ENCODE results near the gene MEGF10.

Gene MEGF10

DNA sequence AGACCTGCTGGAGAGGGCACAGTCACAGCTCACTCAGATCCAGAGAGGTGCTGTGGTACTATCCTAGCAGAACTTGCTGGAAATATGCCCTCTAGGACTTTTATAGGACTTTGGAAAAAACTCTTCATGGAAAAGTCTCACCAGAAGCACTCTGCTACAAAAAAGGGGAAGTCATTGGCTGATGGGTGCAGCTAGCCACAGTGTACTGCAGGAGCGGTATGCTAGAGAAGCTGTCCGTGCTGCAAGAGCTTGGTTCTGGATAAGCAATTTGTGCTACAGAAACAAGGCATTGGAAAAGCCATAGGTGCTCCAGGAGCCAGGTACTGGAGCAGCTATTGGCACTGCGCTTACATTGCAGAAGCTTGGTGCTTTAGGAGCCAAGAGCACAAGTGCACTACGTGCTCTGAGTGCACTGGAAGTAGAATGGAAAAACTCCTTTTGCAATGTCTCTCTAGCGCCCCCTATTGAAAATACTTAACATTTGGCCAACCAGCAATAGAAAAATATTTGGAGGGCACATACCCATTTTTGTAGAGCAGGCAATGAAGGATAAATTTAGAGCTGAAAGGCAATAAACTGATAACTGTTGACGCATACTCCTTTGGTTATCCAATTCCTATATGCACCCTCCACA lies 83.4 kb downstream of the MEGF10 start:
- no peak overlapping the region for H3K9ac ChIP-seq (ENCODE audit: low read length)
- H3K27ac ChIP-seq (ENCODE audit: low read length), result no peak overlapping the region
- H3K27me3 ChIP-seq (ENCODE audit: low read depth, low read length), result no peaks in the 10 kb centered on the region
- H2AFZ ChIP-seq (ENCODE audit: low read depth, low read length), result no peak overlapping the region
- H4K20me1 ChIP-seq (ENCODE audit: insufficient read depth, low read length), result no peaks in the 10 kb centered on the region
- no peaks in the 10 kb centered on the region for H3K79me2 ChIP-seq (ENCODE audit: low read length)
- H3K36me3 ChIP-seq (replicated peaks; ENCODE audit: low read depth, low read length), result no peaks in the 10 kb centered on the region
- no peaks in the 10 kb centered on the region for H3K9me3 ChIP-seq (ENCODE audit: insufficient read depth, low read length)
- no peak overlapping the region for H3K4me2 ChIP-seq (ENCODE audit: low read length)
- peaks cover 7% of the 10 kb centered on the region; the same call in 1 of the 2 replicates for H3K4me1 ChIP-seq (ENCODE audit: low read length)
- TF ChIP-seq EZH2phosphoT487 (IDR thresholded peaks at IDR 0.05; ENCODE audit: low read depth), result no peak
- TF ChIP-seq, protein P1, sequence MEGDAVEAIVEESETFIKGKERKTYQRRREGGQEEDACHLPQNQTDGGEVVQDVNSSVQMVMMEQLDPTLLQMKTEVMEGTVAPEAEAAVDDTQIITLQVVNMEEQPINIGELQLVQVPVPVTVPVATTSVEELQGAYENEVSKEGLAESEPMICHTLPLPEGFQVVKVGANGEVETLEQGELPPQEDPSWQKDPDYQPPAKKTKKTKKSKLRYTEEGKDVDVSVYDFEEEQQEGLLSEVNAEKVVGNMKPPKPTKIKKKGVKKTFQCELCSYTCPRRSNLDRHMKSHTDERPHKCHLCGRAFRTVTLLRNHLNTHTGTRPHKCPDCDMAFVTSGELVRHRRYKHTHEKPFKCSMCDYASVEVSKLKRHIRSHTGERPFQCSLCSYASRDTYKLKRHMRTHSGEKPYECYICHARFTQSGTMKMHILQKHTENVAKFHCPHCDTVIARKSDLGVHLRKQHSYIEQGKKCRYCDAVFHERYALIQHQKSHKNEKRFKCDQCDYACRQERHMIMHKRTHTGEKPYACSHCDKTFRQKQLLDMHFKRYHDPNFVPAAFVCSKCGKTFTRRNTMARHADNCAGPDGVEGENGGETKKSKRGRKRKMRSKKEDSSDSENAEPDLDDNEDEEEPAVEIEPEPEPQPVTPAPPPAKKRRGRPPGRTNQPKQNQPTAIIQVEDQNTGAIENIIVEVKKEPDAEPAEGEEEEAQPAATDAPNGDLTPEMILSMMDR (IDR thresholded peaks at IDR 0.05; ENCODE audit: low read depth, low read length), result peak; percentile 28; the same call in 1 of the 2 replicates
- no peak overlapping the region for H3K4me3 ChIP-seq (ENCODE audit: low read length)

DNA sequence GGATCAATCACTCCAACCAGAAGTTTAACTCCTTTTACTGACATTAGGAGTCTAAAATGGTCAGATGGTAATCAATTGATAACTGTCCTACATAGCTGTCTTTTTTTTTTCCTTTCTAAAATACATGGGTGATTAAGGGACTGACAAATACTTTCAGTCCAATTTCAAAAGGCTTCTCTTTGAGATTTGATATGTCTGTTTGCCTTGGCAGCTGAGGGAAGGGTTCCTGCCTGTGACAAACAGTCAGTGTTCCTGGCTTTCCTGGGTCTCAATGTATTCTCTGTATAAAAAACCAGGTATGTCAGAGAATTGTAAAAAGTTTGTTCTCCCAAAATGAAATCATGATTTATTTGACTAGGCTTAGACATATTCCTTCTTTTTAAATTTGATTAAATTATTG lies 84.5 kb downstream of the MEGF10 start:
- no peaks in the 10 kb centered on the region for H3K79me2 ChIP-seq (ENCODE audit: low read length)
- no peaks in the 10 kb centered on the region for H3K36me3 ChIP-seq (replicated peaks; ENCODE audit: low read depth, low read length)
- peaks cover 7% of the 10 kb centered on the region; the same call in 1 of the 2 replicates for H3K4me1 ChIP-seq (ENCODE audit: low read length)
- no peak overlapping the region for H2AFZ ChIP-seq (ENCODE audit: low read depth, low read length)
- no peak overlapping the region for H3K27ac ChIP-seq (ENCODE audit: low read length)
- no peak overlapping the region for H3K9ac ChIP-seq (ENCODE audit: low read length)
- H3K9me3 ChIP-seq (ENCODE audit: insufficient read depth, low read length), result no peaks in the 10 kb centered on the region
- H3K27me3 ChIP-seq (ENCODE audit: low read depth, low read length), result no peaks in the 10 kb centered on the region
- no peak for TF ChIP-seq EZH2phosphoT487 (IDR thresholded peaks at IDR 0.05; ENCODE audit: low read depth)
- TF ChIP-seq, protein P1 (IDR thresholded peaks at IDR 0.05; ENCODE audit: low read depth, low read length), result no peak
- H4K20me1 ChIP-seq (ENCODE audit: insufficient read depth, low read length), result no peaks in the 10 kb centered on the region
- no peak overlapping the region for H3K4me3 ChIP-seq (ENCODE audit: low read length)
- H3K4me2 ChIP-seq (ENCODE audit: low read length), result no peak overlapping the region

DNA sequence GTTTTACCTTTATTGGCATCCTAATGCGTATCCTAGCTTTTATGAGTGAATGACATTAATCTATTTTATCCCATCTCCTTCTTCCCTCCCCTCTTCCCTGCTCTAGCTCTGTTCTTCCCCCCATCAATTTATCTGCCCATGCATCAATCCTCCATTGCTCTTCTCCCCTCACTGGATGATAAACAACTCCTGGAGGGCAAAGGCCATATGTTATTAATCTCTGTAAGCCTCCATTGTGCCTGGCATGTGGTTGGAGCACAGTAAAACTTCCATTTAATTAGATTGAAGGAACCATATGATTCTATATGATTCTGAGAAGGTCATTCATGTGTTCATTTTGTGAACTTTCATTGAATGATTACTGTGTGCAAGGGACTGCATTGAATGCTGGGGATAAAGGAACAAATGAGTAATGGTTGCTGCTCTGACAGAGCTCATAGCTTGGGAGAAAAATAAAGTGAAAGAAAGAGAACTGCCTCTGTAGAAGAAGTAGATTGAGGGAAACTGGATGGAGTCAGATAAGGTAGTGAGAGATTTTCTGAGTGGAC lies 85.0 kb downstream of the MEGF10 start:
- H3K27ac ChIP-seq (ENCODE audit: low read length), result no peak overlapping the region
- H3K27me3 ChIP-seq (ENCODE audit: low read depth, low read length), result no peaks in the 10 kb centered on the region
- no peaks in the 10 kb centered on the region for H4K20me1 ChIP-seq (ENCODE audit: insufficient read depth, low read length)
- no peak overlapping the region for H3K9ac ChIP-seq (ENCODE audit: low read length)
- no peaks in the 10 kb centered on the region for H3K79me2 ChIP-seq (ENCODE audit: low read length)
- peaks cover 2% of the 10 kb centered on the region; the same call in 1 of the 2 replicates for H3K4me1 ChIP-seq (ENCODE audit: low read length)
- H2AFZ ChIP-seq (ENCODE audit: low read depth, low read length), result no peak overlapping the region
- H3K4me2 ChIP-seq (ENCODE audit: low read length), result no peak overlapping the region
- no peak overlapping the region for H3K4me3 ChIP-seq (ENCODE audit: low read length)
- TF ChIP-seq, protein P1 (IDR thresholded peaks at IDR 0.05; ENCODE audit: low read depth, low read length), result no peak
- H3K36me3 ChIP-seq (replicated peaks; ENCODE audit: low read depth, low read length), result no peaks in the 10 kb centered on the region
- no peaks in the 10 kb centered on the region for H3K9me3 ChIP-seq (ENCODE audit: insufficient read depth, low read length)

DNA sequence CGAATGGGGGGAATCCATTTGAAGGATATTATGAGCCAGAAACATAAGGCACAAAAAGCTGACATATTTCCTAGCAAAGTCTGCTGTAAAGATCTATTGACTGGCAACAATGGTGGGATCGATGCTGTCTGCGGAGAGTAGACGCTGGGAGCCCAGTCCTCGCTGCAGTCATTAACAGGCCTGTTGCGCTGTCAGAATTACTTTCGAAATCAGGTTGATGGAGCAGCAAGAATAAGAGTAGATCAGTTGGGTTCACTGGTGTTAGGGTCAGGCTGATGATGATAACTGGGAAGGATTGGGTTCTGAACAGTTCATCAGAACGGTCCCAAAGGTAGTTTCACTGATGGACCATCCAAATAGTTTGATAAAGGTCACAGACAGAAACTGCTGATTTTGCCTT lies 87.1 kb downstream of the MEGF10 start:
- Histone ChIP-seq H3K36me3 (replicated peaks; ENCODE audit: low read depth, low read length) (no peaks in the 10 kb centered on the region), H4K20me1 (ENCODE audit: insufficient read depth, low read length) (no peaks in the 10 kb centered on the region), H3K9ac (ENCODE audit: low read length) (no peak overlapping the region), H3K4me3 (ENCODE audit: low read length) (no peak overlapping the region), H3K4me1 (ENCODE audit: low read length) (no peaks in the 10 kb centered on the region), H3K27ac (ENCODE audit: low read length) (no peak overlapping the region), H2AFZ (ENCODE audit: low read depth, low read length) (no peak overlapping the region), H3K9me3 (ENCODE audit: insufficient read depth, low read length) (no peaks in the 10 kb centered on the region), H3K4me2 (ENCODE audit: low read length) (no peak overlapping the region), H3K79me2 (ENCODE audit: low read length) (no peaks in the 10 kb centered on the region), H3K27me3 (ENCODE audit: low read depth, low read length) (no peaks in the 10 kb centered on the region)
- TF ChIP-seq, protein P1 (IDR thresholded peaks at IDR 0.05; ENCODE audit: low read depth, low read length), result no peak
- no peak for TF ChIP-seq EZH2phosphoT487 (IDR thresholded peaks at IDR 0.05; ENCODE audit: low read depth)
